C4-2B (cell line): ENCODE data around the gene CCDC85C.

ENCODE experiments used
- CTCF ChIP-seq: fragments of 450-650 bp; conservative IDR thresholded peaks from 2 replicates; pipeline ENCODE4 v1.5.1; 2017; ENCODE audit warnings: mild to moderate bottlenecking
- ZFX ChIP-seq: fragments of 450-650 bp; IDR thresholded peaks from 2 replicates; pipeline ENCODE4 v1.6.1; 2017

DNA sequence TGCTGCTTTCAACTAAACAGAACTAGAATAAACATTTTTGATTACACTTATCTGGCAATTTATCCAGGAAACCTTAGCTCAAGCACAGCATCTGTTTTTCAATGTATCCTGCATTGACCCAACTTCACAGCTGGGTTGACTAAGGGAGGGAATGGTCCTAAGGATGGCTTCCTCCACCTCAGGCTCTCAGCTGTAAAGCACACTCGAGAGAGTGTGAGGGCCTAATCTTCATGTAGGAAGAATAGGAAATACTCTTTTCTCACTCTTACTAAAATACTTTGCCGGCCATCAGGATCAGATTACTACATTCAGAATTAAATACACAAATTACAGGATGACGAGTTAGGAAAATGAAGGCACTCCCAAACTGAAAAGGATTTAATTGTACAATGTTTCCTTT lies 130.5 kb downstream of the CCDC85C start:
- TF ChIP-seq CTCF: no peak
- TF ChIP-seq ZFX: no peak
